OCI-LY7 (cell line): ENCODE measurements around the gene ERC1. TPM values are rescaled to one million over a fixed set of nuclear protein-coding genes. Genes with fewer than 3 reads are reported as not detected.

Experiments used
- BruUV-seq: library from RNA; stranded (reverse); fragments of 400-500 nt; replicated peaks from 2 replicates; lab custom pipeline; 2021; lab: Mats Ljungman, UMichigan
- CTCF ChIA-PET: fragments of 300-600 bp; sonication (Branson Sonifier 250); formaldehyde crosslinking; loops from one replicate; lab custom pipeline; 2022; ENCODE audit warnings: antibody characterized with exemption; ENCODE audit not compliant: unreplicated experiment; lab: Charles Lee
- POLR2A ChIA-PET: fragments of 300-600 bp; sonication (Branson Sonifier 250); formaldehyde crosslinking; loops from one replicate; lab custom pipeline; 2022; ENCODE audit warnings: antibody characterized with exemption; lab: Charles Lee
- DNase-seq: peaks from one replicate; pipeline ENCODE4 v3.0.0-alpha.2; 2015; ENCODE audit warnings: low spot score
- H2AFZ ChIP-seq: fragments of 200-600 bp; sonication (generic), shearing (Covaris generic); 2 replicates; pipeline ENCODE4 v1.6.1; 2014; ENCODE audit warnings: mild to moderate bottlenecking, antibody characterized with exemption, low read length, moderate library complexity
- H3K27ac ChIP-seq: fragments of 200-600 bp; sonication (generic); 2 replicates; pipeline ENCODE4 v1.5.1; 2014; ENCODE audit warnings: mixed run types, low read depth, mild to moderate bottlenecking, moderate library complexity, low read length, inconsistent platforms; ENCODE audit not compliant: poor library complexity, severe bottlenecking
- H3K36me3 ChIP-seq: fragments of 200-600 bp; sonication (generic); 2 replicates; pipeline ENCODE4 v1.6.1; 2014; ENCODE audit warnings: mild to moderate bottlenecking, antibody characterized with exemption, low read length, moderate library complexity, mixed read lengths; ENCODE audit not compliant: insufficient read depth
- H3K4me1 ChIP-seq: fragments of 200-600 bp; sonication (generic); 2 replicates; pipeline ENCODE4 v1.5.1; 2014; ENCODE audit warnings: mild to moderate bottlenecking, low read length; ENCODE audit not compliant: insufficient read depth, poor library complexity, severe bottlenecking
- H3K4me2 ChIP-seq: fragments of 200-600 bp; sonication (generic); 2 replicates; pipeline ENCODE4 v1.6.1; 2014; ENCODE audit warnings: mild to moderate bottlenecking, low read length
- H3K4me3 ChIP-seq: fragments of 200-600 bp; sonication (generic); 2 replicates; pipeline ENCODE4 v1.5.1; 2014; ENCODE audit warnings: mild to moderate bottlenecking, low read depth, low read length; ENCODE audit not compliant: poor library complexity, severe bottlenecking
- H3K79me2 ChIP-seq: fragments of 200-600 bp; sonication (generic); 2 replicates; pipeline ENCODE4 v1.6.1; 2016; ENCODE audit warnings: low read depth, mild to moderate bottlenecking, low read length, moderate library complexity, mixed read lengths; ENCODE audit not compliant: insufficient read depth
- H3K9me2 ChIP-seq: fragments of 200-600 bp; sonication (generic); 2 replicates; pipeline ENCODE4 v1.6.1; 2016; ENCODE audit warnings: mild to moderate bottlenecking, low read length, mixed read lengths; ENCODE audit not compliant: insufficient read depth
- H3K9me3 ChIP-seq: fragments of 200-600 bp; sonication (generic); 2 replicates; pipeline ENCODE4 v1.6.1; 2014; ENCODE audit warnings: mild to moderate bottlenecking, mixed run types, low read length, mixed read lengths
- H4K20me1 ChIP-seq: fragments of 200-600 bp; sonication (generic); 2 replicates; pipeline ENCODE4 v1.6.1; 2014; ENCODE audit warnings: mild to moderate bottlenecking, antibody characterized with exemption, low read length, moderate library complexity, mixed read lengths; ENCODE audit not compliant: insufficient read depth
- CTCF ChIP-seq: fragments of 200-600 bp; sonication (generic); conservative IDR thresholded peaks from 2 replicates; pipeline ENCODE4 v1.5.1; 2014; ENCODE audit warnings: mild to moderate bottlenecking, antibody characterized with exemption, low read length, moderate library complexity, mixed read lengths
- EZH2phosphoT487 ChIP-seq: fragments of 200-600 bp; sonication (generic); IDR thresholded peaks from 2 replicates; pipeline ENCODE4 v1.6.1; 2018; ENCODE audit warnings: low read depth, borderline replicate concordance, mild to moderate bottlenecking, mixed run types, antibody characterized with exemption, low read length, moderate library complexity, mixed read lengths
- intact Hi-C: fragments of 100-400 bp; cut with micrococcal nuclease; formaldehyde crosslinking; loops from one replicate; pipeline ENCODE4 v1.10.0; 2022; ENCODE audit not compliant: unreplicated experiment
- total RNA-seq, 2 experiments: library from RNA; depleted of rRNA in 1 of 2; stranded (reverse); fragments of >200 nt in 1 of 2; shearing (Covaris generic) in 1 of 2; gene quantifications; 2 replicates each; pipeline ENCODE4 v1.2.3, GENCODE V29; 2014 to 2022

Gene ERC1
- total RNA-seq, 2 experiments from 2014 or later: 26.9 to 86.9 TPM

- H3K9me3 ChIP-seq: no peaks in the 10 kb centered on the region
- POLR2A ChIA-PET: interaction anchor here (0.6 kb wide), 1 partner anchor 379 kb away, joined by 3 read pairs; no protein-coding TSS in a partner anchor
These were observed 50.5 kb downstream of the ERC1 start for GRCh38 chr12:1041478-1041877.

GRCh38 chr12:1044199-1044598 is 53.2 kb downstream of the ERC1 start:
- no peak overlapping the region for H2AFZ ChIP-seq
- H3K4me1 ChIP-seq: no peaks in the 10 kb centered on the region
- H3K9me3 ChIP-seq: no peaks in the 10 kb centered on the region
- CTCF ChIA-PET: no interaction called here
- intact Hi-C loops: no loop called here
- peaks cover 12% of the 10 kb centered on the region; the same call in 1 of the 2 replicates for H3K79me2 ChIP-seq
- no peak for DNase-seq
- no peaks in the 10 kb centered on the region for H3K36me3 ChIP-seq
- H3K4me2 ChIP-seq: no peak overlapping the region
- no peaks in the 10 kb centered on the region for H3K9me2 ChIP-seq
- no peak for TF ChIP-seq EZH2phosphoT487
- no peak overlapping the region for H3K27ac ChIP-seq
- H4K20me1 ChIP-seq: no peaks in the 10 kb centered on the region
- no TSS peak for BruUV-seq
- no peak overlapping the region for H3K4me3 ChIP-seq
- POLR2A ChIA-PET: interaction anchor here (0.7 kb wide), 1 partner anchor 11 kb away, joined by 3 read pairs; no protein-coding TSS in a partner anchor

More at GRCh38 chr12:1041478-1041877, 50.5 kb downstream of the ERC1 start:
- no peaks in the 10 kb centered on the region for H3K4me1 ChIP-seq
- no peak for DNase-seq
- 0 out of 2 replicates have a peak, but pooled peaks cover 5% of the 10 kb centered on the region for H4K20me1 ChIP-seq
- CTCF ChIA-PET: no interaction called here
- peaks cover 5% of the 10 kb centered on the region; the same call in 1 of the 2 replicates for H3K36me3 ChIP-seq
- intact Hi-C loops: no loop called here
- H3K79me2 ChIP-seq: peaks cover 9% of the 10 kb centered on the region; the same call in 1 of the 2 replicates
- no peak overlapping the region for H2AFZ ChIP-seq
- BruUV-seq: no TSS peak
- no peak overlapping the region for H3K4me3 ChIP-seq
- TF ChIP-seq CTCF (no peak), EZH2phosphoT487 (no peak)
- no peak overlapping the region for H3K27ac ChIP-seq
- no peak overlapping the region for H3K4me2 ChIP-seq
- no peaks in the 10 kb centered on the region for H3K9me2 ChIP-seq

- no peaks in the 10 kb centered on the region for H3K4me1 ChIP-seq
- no peak for DNase-seq
These were observed 53.7 kb downstream of the ERC1 start for GRCh38 chr12:1044696-1045095.

More at GRCh38 chr12:1044696-1045095, 53.7 kb downstream of the ERC1 start:
- H3K79me2 ChIP-seq: peaks cover 12% of the 10 kb centered on the region; the same call in 1 of the 2 replicates
- H4K20me1 ChIP-seq: no peaks in the 10 kb centered on the region
- no peak overlapping the region for H3K4me2 ChIP-seq
- H2AFZ ChIP-seq: no peak overlapping the region
- H3K4me3 ChIP-seq: no peak overlapping the region
- ChIA-PET POLR2A (no interaction called here), CTCF (no interaction called here)
- intact Hi-C loops: no loop called here
- H3K9me2 ChIP-seq: no peaks in the 10 kb centered on the region
- no peaks in the 10 kb centered on the region for H3K36me3 ChIP-seq
- H3K9me3 ChIP-seq: no peaks in the 10 kb centered on the region
- no peak for TF ChIP-seq EZH2phosphoT487
- no peak for TF ChIP-seq CTCF
- no TSS peak for BruUV-seq
- no peak overlapping the region for H3K27ac ChIP-seq
